ENCODE data around the gene PET100. TPM values are rescaled to one million over a fixed set of nuclear protein-coding genes. Genes with fewer than 3 reads are reported as not detected.

The PET100 gene
- total RNA-seq, 3 donors from 2014 or later, result 23.7 to 40.4 (median 33.1) TPM

- DNase-seq (ENCODE audit: low spot score in 2 of 2), result no peak
- intact Hi-C loops (cut with DNase I; ENCODE audit: low total_unique reads), result loop anchor here (10.0 kb wide), 1 partner anchor 114 kb away; no protein-coding TSS in a partner anchor
- TF ChIP-seq POLR2AphosphoS5 (IDR thresholded peaks at IDR 0.05), result no peak
- no peak for TF ChIP-seq POLR2A (IDR thresholded peaks at IDR 0.05)
- no peak for TF ChIP-seq CTCF (IDR thresholded peaks at IDR 0.05)
- Histone ChIP-seq H3K9me3 (no peaks in the 10 kb centered on the region), H3K36me3 (no peaks in the 10 kb centered on the region), H3K27me3 (peaks cover 0 to 38% of the 10 kb centered on the region in 2 donors), H3K27ac (no peak overlapping the region), H3K4me1 (peaks cover 0 to 3% of the 10 kb centered on the region in 2 donors), H3K4me3 (no peak overlapping the region)
Measured at GRCh38 chr19:7678971-7679751, 49.6 kb downstream of the PET100 start.

- Histone ChIP-seq H3K36me3 (no peaks in the 10 kb centered on the region), H3K4me1 (peaks cover 0 to 3% of the 10 kb centered on the region in 2 donors), H3K9me3 (no peaks in the 10 kb centered on the region), H3K4me3 (peak overlapping the region; percentile 96 to 100 (median 97)), H3K27me3 (peaks cover 0 to 38% of the 10 kb centered on the region in 2 donors), H3K27ac (no peak overlapping the region)
- no peak for DNase-seq (ENCODE audit: low spot score in 2 of 2)
- no peak for TF ChIP-seq POLR2AphosphoS5 (IDR thresholded peaks at IDR 0.05)
- no peak for TF ChIP-seq POLR2A (IDR thresholded peaks at IDR 0.05)
- TF ChIP-seq CTCF (IDR thresholded peaks at IDR 0.05), result no peak
- intact Hi-C loops (cut with DNase I; ENCODE audit: low total_unique reads), result loop anchor here (10.0 kb wide), 1 partner anchor 115 kb away; no protein-coding TSS in a partner anchor
Measured at GRCh38 chr19:7679771-7680605, 50.4 kb downstream of the PET100 start.

- intact Hi-C loops (cut with DNase I; ENCODE audit: low total_unique reads), result no loop called here
- Histone ChIP-seq H3K9me3 (no peaks in the 10 kb centered on the region), H3K4me1 (peaks cover 0 to 3% of the 10 kb centered on the region in 2 donors), H3K36me3 (no peaks in the 10 kb centered on the region), H3K27ac (peak within 1 kb of the TSS; percentile 86 to 89), H3K27me3 (peaks cover 0 to 38% of the 10 kb centered on the region in 2 donors), H3K4me3 (peak within 1 kb of the TSS; percentile 96 to 100 (median 97))
- peak; percentile 63 to 83 for DNase-seq (ENCODE audit: low spot score in 2 of 2)
- TF ChIP-seq POLR2AphosphoS5 (IDR thresholded peaks at IDR 0.05), result peak in 2 of 3 donors; percentile 47 to 62
- peak in 2 of 3 donors; percentile 34 to 98 for TF ChIP-seq CTCF (IDR thresholded peaks at IDR 0.05)
- no peak for TF ChIP-seq POLR2A (IDR thresholded peaks at IDR 0.05)
Measured at GRCh38 chr19:7680606-7681339, 51.2 kb downstream of the PET100 start, which contains the start of gene TRAPPC5. Gene TRAPPC5 (plus strand): TSS chr19:7680833. CDS start chr19:7682254, 1,421 bp downstream.

Other genes with a start within 250 kb of the PET100 start
- 1 to 10 TPM; 5.4 to 9.8 (median 7.2) TPM for gene PEX11G, start 140.8 kb upstream of the PET100 start, total RNA-seq
- 10 to 100 TPM; 34.0 to 65.3 (median 34.7) TPM for gene ZNF358, start 113.7 kb upstream of the PET100 start, total RNA-seq
- gene MCOLN1, start 107.2 kb upstream of the PET100 start, total RNA-seq, result 10 to 100 TPM; 11.5 to 35.2 (median 16.4) TPM
- gene PNPLA6, start 94.1 kb upstream of the PET100 start, total RNA-seq, result 10 to 100 TPM; 35.8 to 56.4 (median 45.8) TPM
- 10 to 100 TPM in 1 of 3 donors, 1 to 10 TPM in 1, not detected in 1; 5.6 to 14.2 TPM for gene CAMSAP3, start 33.9 kb upstream of the PET100 start, total RNA-seq
- 10 to 100 TPM; 41.3 to 49.0 (median 41.9) TPM for gene XAB2, start 248 bp upstream of the PET100 start, total RNA-seq
- gene PCP2, start 3.9 kb downstream of the PET100 start, total RNA-seq, result 1 to 10 TPM in 2 of 3 donors, not detected in 1; 4.9 to 6.7 TPM
- gene STXBP2, start 7.3 kb downstream of the PET100 start, total RNA-seq, result 10 to 100 TPM; 15.4 to 55.3 (median 37.0) TPM
- not detected for gene RETN, start 39.3 kb downstream of the PET100 start, total RNA-seq
- 1 to 10 TPM in 2 of 3 donors, not detected in 1; 1.0 to 2.4 TPM for gene MCEMP1, start 47.3 kb downstream of the PET100 start, total RNA-seq
- gene TRAPPC5, start 51.0 kb downstream of the PET100 start, total RNA-seq, result 10 to 100 TPM; 34.7 to 84.0 (median 62.6) TPM
- under 1 TPM in 2 of 3 donors, not detected in 1; 0.29 to 0.48 TPM for gene FCER2, start 72.3 kb downstream of the PET100 start, total RNA-seq
- 1 to 10 TPM in 2 of 3 donors, not detected in 1; 1.3 to 3.7 TPM for gene CLEC4G, start 102.3 kb downstream of the PET100 start, total RNA-seq
- 1 to 10 TPM; 2.3 to 9.8 (median 2.6) TPM for gene CD209, start 117.7 kb downstream of the PET100 start, total RNA-seq
- gene CLEC4M, start 133.4 kb downstream of the PET100 start, total RNA-seq, result 1 to 10 TPM in 1 of 3 donors, not detected in 2; 1.3 TPM
- 10 to 100 TPM in 1 of 3 donors, 1 to 10 TPM in 2; 7.5 to 12.5 (median 9.2) TPM for gene EVI5L, start 200.4 kb downstream of the PET100 start, total RNA-seq
- 1 to 10 TPM in 1 of 3 donors, under 1 TPM in 1, not detected in 1; 0.59 to 2.0 TPM for gene PRR36, start 244.6 kb downstream of the PET100 start, total RNA-seq

Data from breast epithelium (tissue), 4 donors.